Uterus (tissue), 4 donors: Measurements from ENCODE around the gene SKAP1. TPM values are rescaled to one million over a fixed set of nuclear protein-coding genes. Genes with fewer than 3 reads are reported as not detected.

Experiments used
- DNase-seq, 2 donors: peaks; one replicate each; pipeline ENCODE4 v3.0.0-alpha.2; 2019 to 2020
- H3K27ac ChIP-seq, 2 donors: fragments of 200-600 bp; sonication (generic); 1 replicate in 1 of 2; 2 replicates in 1 of 2; pipeline ENCODE4 v1.5.1; 2016 to 2018
- H3K27me3 ChIP-seq, 2 donors: fragments of 200-600 bp; sonication (generic); one replicate each; pipeline ENCODE4 v1.5.1; 2018 to 2019; ENCODE audit warnings: control low read depth in 1 of 2
- H3K36me3 ChIP-seq, 2 donors: fragments of 200-600 bp; sonication (generic); one replicate each; pipeline ENCODE4 v1.5.1; 2019; ENCODE audit warnings: control low read depth in 1 of 2
- H3K4me1 ChIP-seq, 2 donors: fragments of 200-600 bp; sonication (generic); one replicate each; pipeline ENCODE4 v1.5.1; 2018 to 2019; ENCODE audit warnings: control low read depth in 1 of 2
- H3K4me3 ChIP-seq, 2 donors: fragments of 200-600 bp; sonication (generic); 1 replicate in 1 of 2; 2 replicates in 1 of 2; pipeline ENCODE4 v1.5.1; 2018 to 2019; ENCODE audit warnings: mild to moderate bottlenecking in 1 of 2
- H3K9me3 ChIP-seq, 2 donors: fragments of 200-600 bp; sonication (generic); one replicate each; pipeline ENCODE4 v1.5.1; 2019; ENCODE audit warnings: control low read depth in 1 of 2
- CTCF ChIP-seq, 4 experiments: fragments of 200-600 bp in 2 of 4; fragments of 450-650 bp in 2 of 4; sonication (generic) in 2 of 4; IDR thresholded peaks; one replicate each; pipeline ENCODE4 v1.5.1; 2016 to 2019; ENCODE audit warnings: antibody characterized with exemption in 4 of 4, mild to moderate bottlenecking in 2 of 4, moderate library complexity in 1 of 4
- POLR2A ChIP-seq, 2 donors: fragments of 450-650 bp; IDR thresholded peaks; one replicate each; pipeline ENCODE4 v1.6.1; 2016; ENCODE audit warnings: antibody characterized with exemption in 2 of 2, mild to moderate bottlenecking in 1 of 2, moderate library complexity in 1 of 2
- intact Hi-C: fragments of 100-400 bp; cut with DNase I; formaldehyde crosslinking; loops from one replicate; pipeline ENCODE4 v1.15.1; 2023; ENCODE audit warnings: low total_unique reads
- total RNA-seq, 4 donors: library from RNA; depleted of rRNA in 3 of 4; stranded (reverse); fragments of >200 nt in 3 of 4; gene quantifications; one replicate each; pipeline versions ENCODE4 v1.1.0 to v1.2.4, GENCODE V29; 2014 to 2023
- donor health status: DM: yes; HTN: yes; CAD: no.

SKAP1 gene
- total RNA-seq, 4 donors from 2014 or later: 0.51 to 2.4 (median 1.9) TPM; not detected in 1

DNA sequence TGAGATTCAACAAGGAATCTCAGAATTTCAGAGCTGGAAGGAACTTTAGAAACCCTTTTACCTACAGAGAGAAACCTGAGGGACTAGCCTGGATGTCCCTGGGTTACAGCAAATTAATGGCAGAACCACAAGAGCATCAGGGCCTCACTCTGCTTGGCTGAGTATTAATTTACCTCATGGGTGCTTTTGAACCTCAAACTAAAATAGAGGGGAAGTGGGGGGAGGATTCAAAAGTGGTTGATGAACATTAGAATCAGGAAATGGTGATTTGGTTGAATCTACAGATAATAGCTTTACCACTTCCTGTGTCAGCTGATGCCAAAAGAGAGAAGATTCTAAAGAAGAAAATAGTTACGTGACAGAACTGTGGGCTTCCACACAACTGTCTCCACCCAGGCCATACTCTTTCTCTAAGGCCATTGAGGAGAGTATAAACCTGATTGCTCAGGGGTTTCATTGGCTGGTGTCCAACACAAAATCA, 11.3 kb upstream of the SKAP1 start:
- Histone ChIP-seq H3K4me3 (no peak overlapping the region), H3K27ac (no peak overlapping the region), H3K4me1 (no peaks in the 10 kb centered on the region), H3K27me3 (peaks cover 0 to 7% of the 10 kb centered on the region in 2 donors), H3K9me3 (no peaks in the 10 kb centered on the region), H3K36me3 (no peaks in the 10 kb centered on the region)
- DNase-seq: no peak
- TF ChIP-seq CTCF (IDR thresholded peaks at IDR 0.05): no peak
- no peak for TF ChIP-seq POLR2A (IDR thresholded peaks at IDR 0.05)
- intact Hi-C loops: no loop called here

- intact Hi-C loops: no loop called here
- TF ChIP-seq CTCF (IDR thresholded peaks at IDR 0.05) (no peak), POLR2A (IDR thresholded peaks at IDR 0.05) (no peak)
- no peak overlapping the region for H3K27ac ChIP-seq
Observed at GRCh38 chr17:48440669-48441068, 10.7 kb upstream of the SKAP1 start.

DNA sequence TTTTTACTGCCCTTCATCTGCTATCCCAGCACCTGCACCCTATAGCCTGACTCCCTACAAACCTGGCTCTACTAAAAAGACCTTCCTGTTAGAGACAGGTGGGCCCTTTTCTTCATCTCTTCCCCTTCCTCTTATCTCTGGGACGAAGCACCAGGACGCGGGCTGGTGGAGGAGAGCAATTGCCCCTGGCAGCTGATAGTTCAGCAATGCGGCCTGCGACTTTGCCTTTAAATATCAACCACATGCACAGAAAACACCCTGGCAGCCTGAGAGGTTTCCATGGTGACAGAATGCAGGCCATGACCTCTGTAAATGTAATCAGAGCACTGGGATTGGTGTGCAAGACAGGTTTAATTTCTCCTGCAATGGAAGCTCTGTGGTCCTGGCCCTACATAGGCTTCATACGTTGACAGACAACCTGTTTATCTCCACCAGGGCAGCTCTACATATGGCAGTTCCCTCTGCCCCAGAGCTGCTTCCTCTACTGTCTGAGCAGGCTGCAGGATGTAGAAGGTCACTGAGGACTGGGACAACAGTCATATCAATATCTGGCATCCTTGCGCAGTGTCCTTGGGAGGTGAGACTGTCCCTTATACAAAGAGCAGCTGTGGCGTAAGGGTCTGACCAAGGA, 10.0 kb upstream of the SKAP1 start:
- Histone ChIP-seq H3K27me3 (peaks cover 0 to 7% of the 10 kb centered on the region in 2 donors), H3K9me3 (no peaks in the 10 kb centered on the region), H3K4me3 (no peak overlapping the region), H3K27ac (no peak overlapping the region), H3K36me3 (no peaks in the 10 kb centered on the region), H3K4me1 (no peaks in the 10 kb centered on the region)
- TF ChIP-seq CTCF (IDR thresholded peaks at IDR 0.05) (no peak), POLR2A (IDR thresholded peaks at IDR 0.05) (no peak)
- DNase-seq: no peak
- intact Hi-C loops: no loop called here

More at GRCh38 chr17:48440669-48441068, 10.7 kb upstream of the SKAP1 start:
- DNase-seq: no peak
- Histone ChIP-seq H3K4me1 (no peaks in the 10 kb centered on the region), H3K36me3 (no peaks in the 10 kb centered on the region), H3K4me3 (no peak overlapping the region), H3K27me3 (peaks cover 0 to 7% of the 10 kb centered on the region in 2 donors), H3K9me3 (no peaks in the 10 kb centered on the region)

GRCh38 chr17:48439110-48439850, 9.3 kb upstream of the SKAP1 start:
- no peak overlapping the region for H3K27ac ChIP-seq
- no peaks in the 10 kb centered on the region for H3K4me1 ChIP-seq
- peaks cover 0 to 7% of the 10 kb centered on the region in 2 donors for H3K27me3 ChIP-seq
- H3K9me3 ChIP-seq: no peaks in the 10 kb centered on the region
- no peak overlapping the region for H3K4me3 ChIP-seq
- DNase-seq: no peak
- H3K36me3 ChIP-seq: no peaks in the 10 kb centered on the region
- intact Hi-C loops: no loop called here
- TF ChIP-seq POLR2A (IDR thresholded peaks at IDR 0.05): no peak
- TF ChIP-seq CTCF (IDR thresholded peaks at IDR 0.05): no peak

DNA sequence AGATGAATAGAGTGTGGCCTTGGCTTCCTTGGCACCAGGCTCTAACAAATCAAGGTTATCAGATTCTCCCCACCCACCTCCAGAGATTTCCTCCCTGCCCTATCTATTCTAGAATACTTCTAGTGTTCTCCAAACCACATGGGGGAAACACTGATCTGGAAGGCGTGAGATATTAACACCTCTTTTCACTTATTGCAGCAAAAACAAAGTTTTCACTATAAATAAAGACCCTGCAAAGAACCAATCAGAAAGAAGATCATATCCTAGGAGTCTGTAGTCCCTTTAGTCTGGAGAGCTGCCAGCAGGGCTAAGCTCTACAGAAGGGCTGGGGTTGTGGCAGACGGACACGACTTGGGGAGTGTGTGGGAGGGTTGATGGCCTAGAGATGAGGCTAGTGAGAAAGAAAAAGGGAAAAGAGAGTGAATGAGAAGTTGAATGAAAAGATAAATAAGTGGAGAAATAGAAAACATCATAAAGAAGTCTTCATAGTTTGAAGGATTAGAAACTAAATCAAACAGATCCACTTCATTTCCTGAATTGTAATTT, 8.6 kb upstream of the SKAP1 start:
- no peaks in the 10 kb centered on the region for H3K36me3 ChIP-seq
- no peak overlapping the region for H3K27ac ChIP-seq
- H3K9me3 ChIP-seq: no peaks in the 10 kb centered on the region
- TF ChIP-seq CTCF (IDR thresholded peaks at IDR 0.05) (no peak), POLR2A (IDR thresholded peaks at IDR 0.05) (no peak)
- H3K4me3 ChIP-seq: no peak overlapping the region
- DNase-seq: no peak
- peaks cover 0 to 3% of the 10 kb centered on the region in 2 donors for H3K27me3 ChIP-seq
- intact Hi-C loops: no loop called here
- no peaks in the 10 kb centered on the region for H3K4me1 ChIP-seq
